ENCODE results near the gene EIF3D. TPM values are rescaled to one million over a fixed set of nuclear protein-coding genes. Genes with fewer than 3 reads are reported as not detected.
A peak's percentile ranks its signal among the peaks of the same experiment; 100 is the strongest.

Gene EIF3D
- total and polyA plus RNA-seq, 2 experiments from 2014 or later = 148 to 381 TPM

- peaks cover 19% of the 10 kb centered on the region for H3K27me3 Mint-ChIP-seq (ENCODE audit: insufficient read depth, low read depth, poor library complexity)
- no peak overlapping the region for H3K4me2 ChIP-seq
- TF ChIP-seq STAT1 (IDR thresholded peaks at IDR 0.05; ENCODE audit: unreplicated experiment) (no peak), ETS1 (IDR thresholded peaks at IDR 0.05) (no peak), EZH2phosphoT487 (IDR thresholded peaks at IDR 0.05; ENCODE audit: unreplicated experiment) (no peak), EZH2 (IDR thresholded peaks at IDR 0.05; ENCODE audit: low read depth, unreplicated experiment) (no peak), CTCF (conservative IDR thresholded peaks at IDR 0.05; ENCODE audit: low read depth in 2 of 2) (no peak), ZNF462 (CRISPR knock-in tag; IDR thresholded peaks at IDR 0.05) (no peak), NANOG (IDR thresholded peaks at IDR 0.05; ENCODE audit: borderline replicate concordance) (no peak), JUNB (IDR thresholded peaks at IDR 0.05; ENCODE audit: unreplicated experiment) (no peak), POLR2AphosphoS5 (IDR thresholded peaks at IDR 0.05; ENCODE audit: low read depth) (no peak)
- no peaks in the 10 kb centered on the region; the same call in 1 of the 2 replicates for H3F3A ChIP-seq (replicated peaks; ENCODE audit: low read depth)
- no peaks in the 10 kb centered on the region for H3K36me3 ChIP-seq (ENCODE audit: insufficient read depth)
- H3K4me1 ChIP-seq (ENCODE audit: insufficient read depth) = peaks cover 32% of the 10 kb centered on the region
- no peaks in the 10 kb centered on the region for H4K20me1 ChIP-seq (replicated peaks; ENCODE audit: insufficient read depth)
- no peak for ATAC-seq
- H3K9me2 ChIP-seq (ENCODE audit: insufficient read depth) = no peaks in the 10 kb centered on the region
- H3K27me3 ChIP-seq (ENCODE audit: insufficient read depth) = no peaks in the 10 kb centered on the region
- no peaks in the 10 kb centered on the region for H3K9me3 Mint-ChIP-seq
- H3K4me1 Mint-ChIP-seq = peaks cover 39% of the 10 kb centered on the region
- H3K27ac Mint-ChIP-seq = no peak overlapping the region
- H3K4me3 ChIP-seq = no peak overlapping the region
- no peak overlapping the region for H3K27ac ChIP-seq (ENCODE audit: low read depth)
- no peak for DNase-seq (ENCODE audit: low spot score)
- H2AFZ ChIP-seq = peak overlapping the region; percentile 78
- no peaks in the 10 kb centered on the region for H3K36me3 Mint-ChIP-seq (ENCODE audit: low read depth)
- no peak overlapping the region for H3K4me3 Mint-ChIP-seq
- no peaks in the 10 kb centered on the region for H3K79me2 ChIP-seq (replicated peaks; ENCODE audit: insufficient read depth)
Observed at GRCh38 chr22:36565159-36565507, 36.2 kb upstream of the EIF3D start.

Measured in GM23338 (cell line).